NCI-H2081 treated with DMSO at 0.1 percent for 48 hours (cell line): ENCODE results near the gene POSTN.
A peak's percentile ranks its signal among the peaks of the same experiment; 100 is the strongest.

Experiments
- DNase-seq: peaks from one replicate; lab custom pipeline; 2025; lab: John Stamatoyannopoulos, UW

The POSTN gene

GRCh38 chr13:37598597-37598996, at the start of gene POSTN:
Gene POSTN, minus strand, starts transcription at chr13:37598768. Its CDS starts 42 bp downstream, at chr13:37598726.
- DNase-seq: no peak

- no peak for DNase-seq
Observed at GRCh38 chr13:37647031-37647650, 48.6 kb upstream of the POSTN start.

- no peak for DNase-seq
Observed at GRCh38 chr13:37646531-37646930, 48.0 kb upstream of the POSTN start.

- no peak for DNase-seq
Observed at GRCh38 chr13:37645181-37645740, 46.7 kb upstream of the POSTN start.

- DNase-seq: no peak
Observed at GRCh38 chr13:37641391-37641790, 42.8 kb upstream of the POSTN start.

- no peak for DNase-seq
Observed at GRCh38 chr13:37640499-37640898, 41.9 kb upstream of the POSTN start.

GRCh38 chr13:37636701-37637100, 38.1 kb upstream of the POSTN start:
- DNase-seq: no peak

- no peak for DNase-seq
Observed at GRCh38 chr13:37632294-37632693, 33.7 kb upstream of the POSTN start.

- peak; percentile 89 for DNase-seq
Observed at GRCh38 chr13:37627428-37627827, 28.9 kb upstream of the POSTN start.

- DNase-seq: no peak
Observed at GRCh38 chr13:37621811-37622361, 23.3 kb upstream of the POSTN start.

GRCh38 chr13:37618554-37618953, 20.0 kb upstream of the POSTN start:
- DNase-seq: no peak

- DNase-seq: no peak
Observed at GRCh38 chr13:37617173-37617572, 18.6 kb upstream of the POSTN start.

- no peak for DNase-seq
Observed at GRCh38 chr13:37616131-37616530, 17.6 kb upstream of the POSTN start.

- no peak for DNase-seq
Observed at GRCh38 chr13:37615276-37615675, 16.7 kb upstream of the POSTN start.

- DNase-seq: no peak
Observed at GRCh38 chr13:37613638-37614037, 15.1 kb upstream of the POSTN start.

- no peak for DNase-seq
Observed at GRCh38 chr13:37613236-37613635, 14.7 kb upstream of the POSTN start.

GRCh38 chr13:37608750-37609339, 10.3 kb upstream of the POSTN start:
- DNase-seq: no peak

GRCh38 chr13:37602733-37603381, 4.3 kb upstream of the POSTN start:
- DNase-seq: no peak

- DNase-seq: no peak
Observed at GRCh38 chr13:37601648-37602440, 3.3 kb upstream of the POSTN start.

GRCh38 chr13:37599519-37599918, 951 bp upstream of the POSTN start:
- DNase-seq: no peak

GRCh38 chr13:37597477-37598025, 1.0 kb downstream of the POSTN start:
- DNase-seq: peak; percentile 30

- no peak for DNase-seq
Observed at GRCh38 chr13:37596805-37597204, 1.8 kb downstream of the POSTN start.
